HG02973 (cell line): ENCODE results near the gene ZFHX2.

Experiments
- ATAC-seq: cut with Tn5 transposase; IDR thresholded peaks from one replicate; pipeline ENCODE4 v1.9.1; 2021; ENCODE audit warnings: moderate library complexity; ENCODE audit not compliant: unreplicated experiment

The ZFHX2 gene

GRCh38 chr14:23561873-23562821, 10.6 kb upstream of the ZFHX2 start:
- ATAC-seq: no peak

GRCh38 chr14:23561259-23561658, 9.7 kb upstream of the ZFHX2 start:
- ATAC-seq: no peak

- ATAC-seq: no peak
Measured at GRCh38 chr14:23559926-23560520, 8.5 kb upstream of the ZFHX2 start.

- no peak for ATAC-seq
Measured at GRCh38 chr14:23559010-23559925, 7.7 kb upstream of the ZFHX2 start.

GRCh38 chr14:23558346-23559009, 6.9 kb upstream of the ZFHX2 start:
- no peak for ATAC-seq

- no peak for ATAC-seq
Measured at GRCh38 chr14:23557946-23558345, 6.4 kb upstream of the ZFHX2 start.

- no peak for ATAC-seq
Measured at GRCh38 chr14:23557521-23557920, 6.0 kb upstream of the ZFHX2 start.

GRCh38 chr14:23556700-23557440, 5.3 kb upstream of the ZFHX2 start:
- ATAC-seq: no peak

GRCh38 chr14:23555882-23556699, 4.5 kb upstream of the ZFHX2 start, which contains the start of gene THTPA:
Gene THTPA (plus strand): TSS chr14:23556271. CDS start chr14:23556758, 487 bp downstream.
- ATAC-seq: peak; percentile 83

- no peak for ATAC-seq
Measured at GRCh38 chr14:23555533-23555881, 3.9 kb upstream of the ZFHX2 start.

- no peak for ATAC-seq
Measured at GRCh38 chr14:23550812-23551265, 726 bp downstream of the ZFHX2 start.

- ATAC-seq: no peak
Measured at GRCh38 chr14:23550131-23550811, 1.3 kb downstream of the ZFHX2 start.

GRCh38 chr14:23548351-23549318, 2.9 kb downstream of the ZFHX2 start:
- no peak for ATAC-seq

GRCh38 chr14:23547924-23548323, 3.6 kb downstream of the ZFHX2 start:
- ATAC-seq: no peak

- ATAC-seq: no peak
Measured at GRCh38 chr14:23546450-23547035, 5.0 kb downstream of the ZFHX2 start.

GRCh38 chr14:23545740-23546365, 5.7 kb downstream of the ZFHX2 start:
- ATAC-seq: no peak
